Measurements from ENCODE around the gene XRCC4.
A peak's percentile ranks its signal among the peaks of the same experiment; 100 is the strongest.

XRCC4 gene

DNA sequence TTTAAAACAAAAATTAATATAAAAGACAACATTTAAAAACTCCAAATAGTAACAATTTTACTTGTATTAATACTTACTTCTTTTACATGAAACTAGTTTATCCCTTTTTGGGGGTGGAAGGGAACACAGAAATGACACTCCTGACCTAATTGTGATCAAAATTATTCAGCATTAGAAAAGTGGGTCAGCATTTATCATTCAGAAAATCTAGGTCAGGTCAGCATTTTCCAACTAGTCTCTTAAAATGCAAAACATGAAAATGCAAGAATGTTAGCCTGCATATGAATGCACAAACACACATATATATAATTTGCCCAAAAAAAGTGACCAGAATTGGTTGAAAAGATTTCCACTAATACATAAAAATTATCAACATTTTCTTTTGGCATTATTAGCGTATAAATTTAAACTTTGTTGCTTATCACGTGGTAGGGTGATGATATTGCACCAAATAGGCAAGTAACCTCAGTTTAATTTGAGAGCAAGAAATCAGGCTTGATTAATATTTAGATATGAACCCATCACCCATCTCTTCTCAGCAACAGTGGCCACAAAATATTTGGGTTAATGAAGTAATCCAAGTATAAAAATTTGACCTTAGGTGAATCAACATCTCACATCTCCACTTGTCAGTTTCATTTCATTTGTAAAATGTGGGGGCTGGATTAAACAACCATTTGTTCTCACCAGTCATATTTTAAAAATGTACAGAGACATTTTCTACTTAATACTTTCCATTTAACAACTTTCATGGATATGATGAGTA is 5.9 kb upstream of the XRCC4 start:
- DNase-seq, result no peak

DNA sequence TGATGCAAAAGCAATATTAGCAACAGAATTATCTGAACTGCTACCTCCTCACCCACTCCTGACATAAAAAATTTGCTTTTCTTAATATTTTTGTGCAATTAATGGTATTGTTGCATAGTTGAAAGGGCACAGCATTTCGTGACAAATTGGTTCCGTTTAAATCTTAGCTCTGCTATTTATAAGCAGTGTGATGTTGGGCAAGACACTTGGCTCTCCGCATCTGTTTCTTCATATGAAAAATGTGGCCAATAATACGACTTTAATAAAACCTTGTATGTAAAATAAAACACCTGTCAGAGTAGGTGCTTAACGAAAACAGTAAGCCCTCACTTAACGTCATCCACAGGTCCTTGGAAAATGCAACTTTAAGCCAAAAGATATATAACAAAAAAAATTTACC is 4.4 kb upstream of the XRCC4 start:
- no peak for DNase-seq

DNA sequence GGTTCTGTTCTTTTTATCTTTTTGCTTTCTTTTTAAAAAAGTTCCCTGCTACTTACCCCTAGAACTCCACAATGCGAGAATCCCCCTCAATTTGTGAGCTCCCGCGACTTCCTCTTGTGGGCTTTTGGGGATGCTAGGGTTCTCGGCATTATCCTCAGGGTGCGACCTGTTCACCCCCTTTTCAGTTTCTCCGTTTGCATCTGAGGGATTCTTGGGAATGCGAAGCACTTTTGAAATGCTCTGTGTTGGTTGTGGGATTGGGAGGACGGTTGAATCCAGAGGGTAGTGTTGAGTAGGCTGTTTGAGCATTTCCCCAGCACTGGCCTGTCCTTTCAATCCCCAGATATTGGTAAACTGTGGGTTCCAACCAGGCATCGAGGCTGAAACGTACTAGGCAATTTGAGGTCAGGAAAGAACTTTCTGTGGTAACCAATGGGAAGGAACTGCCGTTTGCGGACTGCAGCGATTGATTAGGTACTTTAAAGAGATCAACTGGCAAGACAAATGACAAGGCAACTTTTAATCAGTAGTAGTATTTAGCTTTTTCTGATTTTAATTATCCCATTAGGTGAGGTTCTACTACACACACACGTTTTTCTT is 415 bp downstream of the XRCC4 start:
- peak; percentile 22 for DNase-seq

DNA sequence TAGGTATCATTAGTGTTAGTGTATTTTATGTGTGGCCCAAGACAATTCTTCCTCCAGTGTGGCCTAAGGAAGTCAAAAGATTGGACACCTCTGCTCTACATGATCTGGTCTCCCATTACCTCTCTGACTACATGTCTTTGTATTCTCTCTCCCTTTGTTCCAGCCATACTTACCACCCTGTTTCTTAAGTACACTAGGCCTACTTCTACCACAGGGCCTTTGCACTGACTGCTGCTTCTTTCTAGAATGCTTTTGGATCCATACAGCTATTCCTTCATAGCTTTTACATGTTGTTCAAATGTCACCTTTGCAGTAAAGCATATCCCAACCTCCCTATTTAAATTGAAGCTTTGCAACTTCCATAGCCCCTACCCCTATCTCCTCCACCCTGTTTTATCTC is 5.4 kb downstream of the XRCC4 start:
- no peak for DNase-seq

DNA sequence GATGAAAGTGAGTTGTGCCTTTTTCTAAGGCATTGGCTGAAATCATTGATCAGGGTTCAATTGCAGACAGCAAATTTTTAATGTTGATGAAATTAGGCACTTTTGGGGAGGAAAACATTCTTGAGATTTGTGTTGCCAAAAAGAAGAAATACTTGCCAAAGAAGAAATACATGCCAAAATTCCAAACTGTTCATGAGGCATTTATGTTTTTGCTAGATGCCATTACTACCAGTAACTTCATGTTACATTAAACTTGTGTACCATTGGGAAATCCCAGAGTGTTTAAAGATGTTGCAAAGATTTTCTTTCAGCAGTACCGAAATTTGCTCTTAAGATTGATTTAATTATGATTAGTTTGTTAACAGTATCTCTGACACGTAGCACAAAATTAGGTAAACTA is 7.0 kb downstream of the XRCC4 start:
- DNase-seq, result no peak

DNA sequence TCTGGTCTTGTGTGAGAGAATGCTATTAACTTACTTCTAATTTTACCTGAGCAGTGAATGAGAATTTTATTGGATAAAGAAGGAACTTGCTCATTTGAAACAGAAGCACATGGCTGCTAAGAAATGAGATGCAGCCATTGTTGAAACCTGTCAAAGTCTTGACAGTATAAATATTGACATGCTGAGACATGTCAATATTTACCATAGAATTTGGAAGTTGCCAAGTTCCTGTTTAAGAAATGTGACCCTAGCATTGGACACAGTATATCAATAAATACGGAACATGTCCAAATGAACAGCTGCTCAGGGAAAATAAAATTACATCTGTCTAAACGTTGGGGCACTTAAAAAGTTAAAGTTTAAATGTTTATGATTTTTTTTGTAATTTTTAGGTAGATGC is 7.8 kb downstream of the XRCC4 start:
- no peak for DNase-seq

DNA sequence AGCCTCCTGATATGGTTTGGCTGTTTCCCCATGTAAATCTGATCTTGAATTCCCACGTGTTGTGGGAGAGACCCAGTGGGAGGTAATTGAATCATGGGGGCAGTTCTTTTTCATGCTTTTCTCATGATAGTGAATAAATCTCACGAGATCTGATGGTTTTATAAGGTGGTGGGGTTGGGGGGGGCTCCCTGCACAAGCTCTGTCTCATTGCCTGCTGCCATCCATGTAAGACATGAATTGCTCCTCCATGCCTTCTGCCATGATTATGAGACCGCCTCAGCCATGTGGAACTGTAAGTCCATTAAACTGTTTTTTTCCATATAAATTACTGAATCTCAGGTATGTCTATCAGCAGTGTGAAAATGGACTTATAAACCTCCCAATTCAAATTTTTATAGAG is 12.8 kb downstream of the XRCC4 start:
- DNase-seq, result no peak

DNA sequence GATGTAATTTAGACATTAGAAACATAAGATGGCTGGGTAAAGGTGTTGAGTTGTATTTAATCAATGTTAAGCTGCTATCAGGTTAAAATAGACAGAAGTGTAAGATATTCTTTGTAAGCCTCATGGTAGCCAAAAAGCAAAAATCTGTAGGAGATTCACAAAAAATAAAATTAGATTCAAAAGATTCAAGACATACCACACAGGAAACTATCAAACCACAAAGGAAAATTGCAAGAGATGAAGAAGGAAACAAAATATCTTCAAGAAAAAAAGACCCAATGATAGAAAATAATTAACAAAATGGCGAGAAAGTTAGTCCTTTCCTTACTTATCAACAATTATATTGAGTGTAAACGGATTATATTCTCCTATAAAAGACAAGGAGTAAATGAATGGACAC is 15.3 kb downstream of the XRCC4 start:
- no peak for DNase-seq

DNA sequence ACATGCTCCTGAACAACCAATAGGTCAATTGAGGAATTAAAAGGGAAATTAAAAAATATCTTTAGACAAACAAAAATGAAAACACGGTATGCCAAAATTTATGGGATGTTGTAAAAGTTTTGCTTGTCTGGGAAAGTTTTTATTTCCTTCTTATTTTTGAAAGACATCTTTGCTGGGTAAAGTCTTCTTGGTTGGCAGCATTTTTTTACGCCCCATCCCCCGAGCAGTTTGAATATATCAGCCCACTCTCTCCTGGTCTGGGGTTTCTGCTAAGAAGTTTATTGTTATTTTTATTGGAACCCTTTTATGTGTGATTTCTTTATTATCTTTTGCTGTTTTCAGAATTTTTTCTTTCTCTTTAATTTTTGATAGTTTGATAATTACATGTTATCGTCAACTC is 16.3 kb downstream of the XRCC4 start:
- no peak for DNase-seq

DNA sequence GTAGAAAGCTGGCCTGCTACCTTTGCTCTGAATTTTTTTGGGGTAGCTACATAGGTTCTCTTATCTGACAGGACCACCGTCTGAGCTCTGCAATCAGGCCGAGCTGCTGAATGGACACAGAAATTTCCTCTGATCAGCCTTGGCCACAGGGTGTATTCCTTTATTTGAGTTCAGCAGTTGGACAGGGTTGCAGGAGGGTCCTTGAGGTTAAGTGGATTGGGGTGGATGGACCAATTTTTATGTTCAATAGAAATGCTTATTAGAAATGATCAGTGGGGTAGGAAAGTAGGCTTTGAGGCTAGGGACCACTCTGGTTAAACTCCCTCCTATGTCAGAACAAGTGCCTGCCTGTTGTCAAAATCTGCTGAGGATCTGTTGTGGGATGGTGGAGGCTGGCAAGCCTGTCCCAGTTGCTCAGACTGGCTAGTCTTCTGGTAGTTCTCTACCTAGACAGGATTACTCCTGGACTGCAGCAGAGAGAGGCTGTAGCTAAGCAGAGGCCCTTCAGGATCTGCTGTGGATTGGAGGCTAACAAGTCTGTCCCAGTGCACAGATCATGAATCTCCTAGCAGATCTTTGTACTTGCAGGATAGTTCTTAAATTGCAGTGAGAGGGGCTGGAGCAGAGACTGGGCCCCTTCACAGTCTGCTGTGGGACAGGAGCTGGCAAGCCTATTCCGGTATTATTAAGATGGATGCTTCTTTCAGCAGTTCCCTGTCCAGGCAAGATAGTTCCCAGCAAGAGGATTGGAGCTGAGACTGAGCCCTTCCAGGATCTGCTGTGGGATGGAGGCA is 18.0 kb downstream of the XRCC4 start:
- DNase-seq, result no peak

DNA sequence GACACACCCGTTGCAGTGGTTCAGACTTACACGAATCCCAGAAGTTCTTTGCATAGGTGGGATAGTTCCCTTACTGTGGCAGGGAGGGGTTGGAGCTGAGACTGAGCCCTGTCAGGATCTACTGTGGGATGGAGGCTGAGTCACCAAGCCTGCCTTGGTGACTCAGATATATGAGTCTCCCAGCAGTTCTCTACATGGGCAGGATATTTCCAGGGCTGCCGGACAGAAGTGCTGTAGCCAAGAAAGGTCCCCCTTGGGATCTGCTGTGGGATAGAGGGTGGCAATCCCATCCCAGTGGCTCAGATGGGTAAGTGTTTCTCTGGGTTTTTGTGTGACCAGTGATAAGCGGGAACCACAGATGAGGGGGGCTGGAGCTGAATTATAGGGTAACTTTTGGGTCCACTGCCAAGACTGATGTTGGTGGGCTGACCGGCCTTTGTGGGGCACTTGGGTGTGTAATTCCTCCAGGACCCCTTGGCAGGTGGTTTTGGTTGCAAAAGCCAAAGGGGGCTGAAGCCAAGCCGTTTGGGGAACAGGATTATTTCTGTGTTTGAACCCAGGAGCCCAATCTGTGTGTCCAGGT is 18.7 kb downstream of the XRCC4 start:
- DNase-seq, result no peak

DNA sequence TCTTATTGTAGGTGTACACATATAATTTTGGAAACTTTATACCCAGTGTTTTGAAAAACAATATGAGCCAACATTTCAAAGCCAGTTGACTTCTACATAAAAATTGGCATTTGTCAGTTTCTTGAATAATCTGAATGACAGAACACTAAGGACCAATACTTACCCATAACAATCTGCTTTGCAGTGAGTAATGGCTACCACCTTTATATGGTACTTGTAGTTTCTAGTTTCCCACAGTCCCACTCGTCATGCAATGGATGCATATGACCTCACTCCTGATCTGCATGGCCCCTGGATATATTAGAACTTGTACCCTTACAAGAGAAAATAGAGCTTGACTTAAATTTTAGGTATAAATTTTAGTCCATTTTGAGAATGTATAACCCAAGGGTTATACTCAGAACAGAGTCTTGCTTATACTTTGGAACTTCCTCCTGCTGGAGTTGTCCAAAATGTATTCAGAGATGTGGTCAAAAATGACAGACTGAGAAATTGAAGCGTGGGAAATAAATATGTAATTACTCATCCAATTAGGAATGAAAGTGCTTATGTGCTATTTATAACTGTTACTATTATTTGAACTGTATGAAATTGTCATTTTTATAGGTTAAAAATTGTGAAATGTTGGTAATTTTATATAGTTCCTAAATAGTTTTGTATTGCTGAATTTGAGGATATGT is 19.5 kb downstream of the XRCC4 start:
- no peak for DNase-seq

DNA sequence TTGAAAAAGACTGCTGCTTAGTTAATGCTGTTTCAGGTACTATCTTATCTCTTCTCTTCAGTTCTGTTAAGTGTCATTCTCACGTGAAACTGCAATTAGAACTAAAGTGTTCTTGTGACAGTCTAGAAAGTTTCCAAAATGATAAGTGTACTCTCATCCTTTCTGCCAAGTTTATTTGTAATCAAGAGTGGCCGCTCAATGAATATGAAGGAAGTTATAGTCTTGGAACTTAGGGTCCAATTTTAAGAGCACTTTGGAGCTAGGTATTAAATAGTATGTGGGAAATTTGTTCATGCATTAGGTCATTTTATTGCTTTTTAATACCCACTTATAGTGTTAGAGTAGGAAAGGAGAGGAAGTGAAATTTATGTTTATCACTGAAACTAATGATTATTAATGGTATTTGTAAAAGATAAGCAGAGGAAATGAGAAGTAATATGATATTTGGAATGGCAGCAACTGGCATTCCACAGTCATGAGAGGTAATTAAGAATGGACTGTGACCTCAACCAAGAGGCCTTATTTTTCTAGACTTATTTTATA is 20.4 kb downstream of the XRCC4 start:
- no peak for DNase-seq

DNA sequence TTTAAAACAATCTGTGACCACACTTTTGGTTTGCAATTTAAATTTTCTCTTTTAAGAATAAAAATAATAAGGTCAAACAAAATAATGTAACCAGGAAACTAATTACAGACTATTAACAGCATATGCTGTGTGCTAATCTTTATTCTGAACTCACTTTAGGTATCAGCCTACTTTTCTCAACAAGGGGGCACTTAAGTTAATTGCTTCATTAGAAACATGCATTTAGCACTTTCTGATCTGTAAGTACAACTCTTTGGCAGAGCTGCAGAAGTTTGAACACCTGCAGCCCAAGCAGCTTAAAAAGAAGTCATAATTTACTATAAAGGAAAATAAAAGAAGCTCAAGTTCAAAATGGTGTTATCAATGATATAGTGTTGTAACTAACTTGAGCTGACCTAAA is 21.7 kb downstream of the XRCC4 start:
- no peak for DNase-seq

DNA sequence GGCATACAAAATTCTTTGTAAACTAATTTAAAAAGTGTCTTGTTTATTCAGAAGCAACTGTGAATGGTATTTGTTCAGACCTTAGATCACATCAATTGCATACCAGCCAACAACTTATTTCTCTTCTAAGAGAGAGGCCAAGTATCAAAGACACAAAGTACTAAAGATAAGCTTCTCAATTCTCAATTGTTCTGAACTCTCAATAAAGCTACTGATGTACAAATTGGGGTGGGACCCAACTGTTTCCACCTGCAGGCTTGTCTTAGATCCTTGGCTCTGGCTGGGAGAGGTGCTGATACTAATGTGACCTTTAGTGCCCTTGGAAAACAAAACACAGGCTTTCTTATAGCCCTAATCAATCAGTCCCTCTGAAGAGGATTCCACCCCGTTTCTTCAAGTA is 22.1 kb downstream of the XRCC4 start:
- no peak for DNase-seq

DNA sequence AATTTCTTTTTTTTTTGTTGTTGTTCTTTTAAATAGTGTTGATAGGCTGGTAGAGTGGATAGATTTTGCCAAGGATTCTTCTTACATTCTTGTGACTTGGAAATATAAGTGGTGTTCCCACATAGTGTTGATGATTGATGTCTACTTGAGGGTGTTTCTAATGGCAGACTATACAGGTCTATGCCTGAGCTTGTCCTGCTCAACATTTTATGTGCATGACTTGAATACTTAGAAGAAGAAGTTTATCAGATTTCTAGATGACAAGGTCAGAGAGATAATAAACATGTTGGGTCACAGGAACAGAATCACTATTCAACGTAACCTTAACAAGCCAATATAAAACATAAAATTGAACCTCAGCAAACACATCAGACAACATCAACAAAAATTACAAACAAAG is 24.2 kb downstream of the XRCC4 start:
- DNase-seq, result no peak

DNA sequence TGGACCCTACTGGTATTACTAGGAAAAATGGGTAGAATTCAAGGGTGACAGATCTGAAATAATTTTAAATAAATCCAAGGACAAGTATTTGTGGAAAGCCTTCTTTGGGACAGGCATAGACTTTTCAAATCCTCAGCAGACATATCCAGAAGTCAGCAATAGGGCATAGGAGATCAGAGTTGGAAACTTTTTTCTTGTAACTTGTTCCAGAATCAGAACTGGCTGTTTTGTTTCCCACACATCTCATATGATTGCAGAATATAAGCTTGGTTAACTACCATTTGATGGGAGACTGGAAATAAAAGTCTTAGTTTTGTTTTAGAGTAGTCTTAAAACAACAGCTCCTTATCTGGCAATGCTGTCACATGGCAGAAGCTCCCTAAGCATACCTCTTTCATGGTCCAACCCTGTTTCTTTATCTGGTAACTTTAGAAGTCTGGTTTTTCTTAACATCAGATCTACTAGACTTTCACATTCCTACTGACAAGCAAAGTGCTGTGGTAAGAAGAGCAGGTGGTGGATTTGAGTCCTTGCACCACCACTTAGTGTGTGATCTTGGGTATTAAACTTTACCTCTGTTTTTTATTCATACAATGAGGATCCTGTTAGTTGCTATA is 25.1 kb downstream of the XRCC4 start:
- no peak for DNase-seq

DNA sequence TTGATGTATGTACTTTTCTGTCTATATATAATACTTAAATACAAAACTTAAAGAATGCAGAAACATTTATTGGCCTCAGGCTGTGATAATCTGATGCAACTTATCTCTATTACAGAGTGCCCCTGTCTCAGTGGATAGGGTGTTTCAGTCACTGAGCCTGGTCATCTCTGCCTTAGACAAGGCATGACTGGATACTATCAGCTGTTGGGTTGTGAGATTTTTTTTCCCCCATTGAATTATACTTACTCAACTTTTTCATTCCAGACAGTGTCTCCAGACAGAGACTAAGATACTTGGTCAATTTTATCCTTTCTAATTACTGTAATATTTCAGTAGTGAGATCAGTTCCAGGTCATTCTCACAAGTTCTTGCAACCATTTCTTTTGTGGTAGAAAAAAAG is 26.7 kb downstream of the XRCC4 start:
- no peak for DNase-seq

DNA sequence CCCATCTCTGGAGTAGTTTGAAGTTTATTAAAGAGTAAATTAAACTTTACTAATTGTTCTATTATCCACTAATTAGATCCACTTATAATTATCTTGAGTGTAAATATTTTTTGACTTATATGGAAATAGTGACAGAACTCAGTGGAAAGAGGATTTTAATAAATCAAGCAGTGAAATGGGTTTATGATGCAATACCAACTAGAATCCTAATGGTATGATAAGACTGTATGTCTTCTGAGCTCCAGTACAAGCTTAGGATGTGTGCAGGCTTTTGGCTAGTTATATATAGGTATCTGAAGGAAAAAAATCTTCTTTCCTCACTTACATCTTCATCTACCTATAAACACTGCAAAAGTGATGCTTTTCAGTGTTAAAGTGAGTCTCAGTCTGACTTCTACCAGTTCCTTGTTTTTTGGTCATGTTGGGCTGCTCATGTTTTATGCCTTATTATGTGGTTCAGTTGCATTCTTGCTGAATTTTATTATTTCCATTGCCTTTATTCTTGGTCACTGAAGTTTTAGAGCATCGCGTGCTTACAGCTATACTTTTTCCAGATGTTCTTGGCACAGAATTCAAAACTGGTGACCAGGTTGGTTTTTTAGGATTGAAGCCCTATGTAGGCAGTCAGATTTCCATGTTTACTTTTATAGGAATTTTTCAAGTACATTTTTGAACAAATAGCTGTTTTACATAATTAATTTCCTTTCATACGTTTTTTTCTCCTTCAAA is 30.5 kb downstream of the XRCC4 start:
- DNase-seq, result no peak

DNA sequence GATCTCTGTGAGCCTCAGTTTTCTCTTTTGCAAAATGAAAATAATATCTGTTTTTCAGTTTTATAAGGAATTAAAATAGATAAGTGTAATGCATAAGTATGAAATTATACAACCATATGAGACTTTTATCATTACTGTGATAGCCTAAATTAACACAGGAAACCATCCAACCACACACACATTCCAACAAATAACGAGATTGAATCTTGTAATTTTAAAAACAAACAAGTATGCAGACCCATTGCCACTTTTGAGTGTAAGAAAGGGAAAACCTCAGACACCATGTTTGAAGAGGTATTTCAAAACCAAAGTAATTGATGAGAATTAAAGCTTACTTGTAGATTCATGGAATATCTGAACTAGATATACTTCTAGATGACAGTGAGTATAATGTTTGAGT is 32.0 kb downstream of the XRCC4 start:
- DNase-seq, result no peak

DNA sequence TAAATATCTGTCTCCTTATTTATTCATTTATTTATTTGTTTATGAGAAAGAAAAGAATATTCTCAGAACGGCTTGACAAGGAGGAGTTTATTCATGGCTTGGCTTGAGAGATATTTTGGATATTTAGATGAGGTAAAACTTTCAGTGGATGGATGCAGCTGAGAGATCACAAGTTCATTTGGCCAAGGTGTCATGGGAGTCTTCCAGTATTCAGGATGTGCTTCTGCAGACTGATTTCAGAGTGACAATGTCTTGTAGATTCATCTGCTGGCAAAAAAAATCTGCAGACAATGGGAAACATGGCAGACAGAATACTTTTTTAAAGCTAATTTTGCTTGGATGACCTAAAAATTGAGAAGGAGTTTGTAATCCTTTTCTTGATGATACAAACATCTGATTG is 38.5 kb downstream of the XRCC4 start:
- DNase-seq, result no peak

DNA sequence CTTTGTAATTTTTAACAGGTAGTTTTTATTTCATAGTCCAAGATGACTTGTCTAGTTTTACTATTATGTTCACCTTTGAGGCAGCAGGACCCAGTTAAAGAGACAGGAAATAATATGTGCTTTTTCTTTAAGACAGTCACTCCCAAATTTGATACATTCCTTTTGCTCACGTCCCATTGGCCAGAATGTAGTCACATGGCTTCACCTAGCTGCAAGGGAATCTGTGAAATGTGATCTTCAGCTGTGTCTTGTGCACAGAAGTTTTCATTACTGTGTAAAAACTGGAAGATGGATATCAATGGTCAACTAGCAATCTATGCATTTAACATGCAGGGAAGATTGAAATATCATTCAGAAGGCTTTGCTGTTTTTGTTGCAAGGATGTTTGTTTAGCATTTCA is 41.1 kb downstream of the XRCC4 start:
- no peak for DNase-seq
